ENCODE data around the gene BBX.

- TF ChIP-seq, protein P1, sequence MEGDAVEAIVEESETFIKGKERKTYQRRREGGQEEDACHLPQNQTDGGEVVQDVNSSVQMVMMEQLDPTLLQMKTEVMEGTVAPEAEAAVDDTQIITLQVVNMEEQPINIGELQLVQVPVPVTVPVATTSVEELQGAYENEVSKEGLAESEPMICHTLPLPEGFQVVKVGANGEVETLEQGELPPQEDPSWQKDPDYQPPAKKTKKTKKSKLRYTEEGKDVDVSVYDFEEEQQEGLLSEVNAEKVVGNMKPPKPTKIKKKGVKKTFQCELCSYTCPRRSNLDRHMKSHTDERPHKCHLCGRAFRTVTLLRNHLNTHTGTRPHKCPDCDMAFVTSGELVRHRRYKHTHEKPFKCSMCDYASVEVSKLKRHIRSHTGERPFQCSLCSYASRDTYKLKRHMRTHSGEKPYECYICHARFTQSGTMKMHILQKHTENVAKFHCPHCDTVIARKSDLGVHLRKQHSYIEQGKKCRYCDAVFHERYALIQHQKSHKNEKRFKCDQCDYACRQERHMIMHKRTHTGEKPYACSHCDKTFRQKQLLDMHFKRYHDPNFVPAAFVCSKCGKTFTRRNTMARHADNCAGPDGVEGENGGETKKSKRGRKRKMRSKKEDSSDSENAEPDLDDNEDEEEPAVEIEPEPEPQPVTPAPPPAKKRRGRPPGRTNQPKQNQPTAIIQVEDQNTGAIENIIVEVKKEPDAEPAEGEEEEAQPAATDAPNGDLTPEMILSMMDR (IDR thresholded peaks at IDR 0.05; ENCODE audit: borderline replicate concordance, extremely low read depth, low read length, poor library complexity, severe bottlenecking): no peak
- no peak for TF ChIP-seq EZH2 (IDR thresholded peaks at IDR 0.05; ENCODE audit: borderline replicate concordance, low read depth, low read length, severe bottlenecking)
Observed at GRCh38 chr3:107797586-107797985, 274.8 kb downstream of the BBX start.

Measured in DND-41 (cell line).